ENCODE measurements around the gene NTHL1.

DNA sequence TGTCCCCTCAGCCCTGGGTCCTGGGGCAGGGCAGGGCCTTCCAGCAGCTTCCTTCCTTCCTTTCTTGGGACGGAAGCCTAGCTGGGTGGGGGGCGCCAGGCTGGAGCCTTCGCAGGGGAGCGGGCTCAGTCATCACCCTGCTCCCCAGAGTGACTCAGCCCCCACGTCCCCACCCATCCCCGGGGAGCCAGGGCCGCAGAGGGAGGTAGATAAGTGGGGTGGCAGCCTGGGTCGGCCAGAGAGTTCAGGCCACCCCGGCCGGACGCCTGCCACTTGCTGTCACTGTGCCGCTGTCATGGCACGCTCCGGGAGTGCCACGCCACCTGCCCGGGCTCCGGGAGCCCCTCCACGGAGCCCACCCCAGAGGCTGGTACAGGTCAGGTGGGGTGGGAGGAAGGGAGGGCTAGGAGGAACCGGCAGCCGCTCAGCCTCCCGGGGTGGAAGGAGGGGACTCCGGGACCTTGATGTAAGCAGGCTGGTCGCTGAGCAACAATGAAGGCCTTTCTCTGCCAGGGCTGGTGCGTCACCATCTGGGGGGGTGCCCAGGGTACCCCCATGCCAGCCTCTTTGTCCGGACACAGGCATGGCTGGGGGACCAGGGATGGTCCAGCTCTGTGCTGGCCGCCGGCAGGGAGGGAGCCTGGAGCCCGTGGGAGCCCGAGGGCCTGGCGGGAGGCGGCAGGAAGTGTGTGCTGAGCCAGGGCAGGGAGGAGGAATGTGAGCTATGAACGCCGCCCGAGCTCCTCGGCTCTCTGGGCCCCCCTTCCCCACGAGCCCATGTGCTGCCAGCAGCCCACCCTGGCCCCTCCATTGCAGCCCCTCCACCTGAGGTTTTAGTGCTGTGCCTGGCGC, 14.4 kb downstream of the NTHL1 start:
- no peak for TF ChIP-seq ZNF121 (tag by site-specific recombination; IDR thresholded peaks at IDR 0.05)
- TF ChIP-seq, protein P1, sequence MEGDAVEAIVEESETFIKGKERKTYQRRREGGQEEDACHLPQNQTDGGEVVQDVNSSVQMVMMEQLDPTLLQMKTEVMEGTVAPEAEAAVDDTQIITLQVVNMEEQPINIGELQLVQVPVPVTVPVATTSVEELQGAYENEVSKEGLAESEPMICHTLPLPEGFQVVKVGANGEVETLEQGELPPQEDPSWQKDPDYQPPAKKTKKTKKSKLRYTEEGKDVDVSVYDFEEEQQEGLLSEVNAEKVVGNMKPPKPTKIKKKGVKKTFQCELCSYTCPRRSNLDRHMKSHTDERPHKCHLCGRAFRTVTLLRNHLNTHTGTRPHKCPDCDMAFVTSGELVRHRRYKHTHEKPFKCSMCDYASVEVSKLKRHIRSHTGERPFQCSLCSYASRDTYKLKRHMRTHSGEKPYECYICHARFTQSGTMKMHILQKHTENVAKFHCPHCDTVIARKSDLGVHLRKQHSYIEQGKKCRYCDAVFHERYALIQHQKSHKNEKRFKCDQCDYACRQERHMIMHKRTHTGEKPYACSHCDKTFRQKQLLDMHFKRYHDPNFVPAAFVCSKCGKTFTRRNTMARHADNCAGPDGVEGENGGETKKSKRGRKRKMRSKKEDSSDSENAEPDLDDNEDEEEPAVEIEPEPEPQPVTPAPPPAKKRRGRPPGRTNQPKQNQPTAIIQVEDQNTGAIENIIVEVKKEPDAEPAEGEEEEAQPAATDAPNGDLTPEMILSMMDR (tag by site-specific recombination; IDR thresholded peaks at IDR 0.05): no peak
- TF ChIP-seq TCF7L2 (IDR thresholded peaks at IDR 0.05; ENCODE audit: borderline replicate concordance, low read depth, low read length): no peak
- no peak for TF ChIP-seq SP3 (tag by site-specific recombination; IDR thresholded peaks at IDR 0.05)
- TF ChIP-seq, protein P2, sequence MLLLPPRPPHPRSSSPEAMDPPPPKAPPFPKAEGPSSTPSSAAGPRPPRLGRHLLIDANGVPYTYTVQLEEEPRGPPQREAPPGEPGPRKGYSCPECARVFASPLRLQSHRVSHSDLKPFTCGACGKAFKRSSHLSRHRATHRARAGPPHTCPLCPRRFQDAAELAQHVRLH (tag by site-specific recombination; IDR thresholded peaks at IDR 0.05): no peak
- TF ChIP-seq, protein P3, sequence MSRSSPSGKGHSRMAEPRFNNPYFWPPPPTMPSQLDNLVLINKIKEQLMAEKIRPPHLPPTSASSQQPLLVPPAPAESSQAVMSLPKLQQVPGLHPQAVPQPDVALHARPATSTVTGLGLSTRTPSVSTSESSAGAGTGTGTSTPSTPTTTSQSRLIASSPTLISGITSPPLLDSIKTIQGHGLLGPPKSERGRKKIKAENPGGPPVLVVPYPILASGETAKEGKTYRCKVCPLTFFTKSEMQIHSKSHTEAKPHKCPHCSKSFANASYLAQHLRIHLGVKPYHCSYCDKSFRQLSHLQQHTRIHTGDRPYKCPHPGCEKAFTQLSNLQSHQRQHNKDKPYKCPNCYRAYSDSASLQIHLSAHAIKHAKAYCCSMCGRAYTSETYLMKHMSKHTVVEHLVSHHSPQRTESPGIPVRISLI (tag by site-specific recombination; IDR thresholded peaks at IDR 0.05): no peak
- TF ChIP-seq HOXD13 (CRISPR knock-in tag; IDR thresholded peaks at IDR 0.05; ENCODE audit: borderline replicate concordance): no peak
- TF ChIP-seq, protein P4, sequence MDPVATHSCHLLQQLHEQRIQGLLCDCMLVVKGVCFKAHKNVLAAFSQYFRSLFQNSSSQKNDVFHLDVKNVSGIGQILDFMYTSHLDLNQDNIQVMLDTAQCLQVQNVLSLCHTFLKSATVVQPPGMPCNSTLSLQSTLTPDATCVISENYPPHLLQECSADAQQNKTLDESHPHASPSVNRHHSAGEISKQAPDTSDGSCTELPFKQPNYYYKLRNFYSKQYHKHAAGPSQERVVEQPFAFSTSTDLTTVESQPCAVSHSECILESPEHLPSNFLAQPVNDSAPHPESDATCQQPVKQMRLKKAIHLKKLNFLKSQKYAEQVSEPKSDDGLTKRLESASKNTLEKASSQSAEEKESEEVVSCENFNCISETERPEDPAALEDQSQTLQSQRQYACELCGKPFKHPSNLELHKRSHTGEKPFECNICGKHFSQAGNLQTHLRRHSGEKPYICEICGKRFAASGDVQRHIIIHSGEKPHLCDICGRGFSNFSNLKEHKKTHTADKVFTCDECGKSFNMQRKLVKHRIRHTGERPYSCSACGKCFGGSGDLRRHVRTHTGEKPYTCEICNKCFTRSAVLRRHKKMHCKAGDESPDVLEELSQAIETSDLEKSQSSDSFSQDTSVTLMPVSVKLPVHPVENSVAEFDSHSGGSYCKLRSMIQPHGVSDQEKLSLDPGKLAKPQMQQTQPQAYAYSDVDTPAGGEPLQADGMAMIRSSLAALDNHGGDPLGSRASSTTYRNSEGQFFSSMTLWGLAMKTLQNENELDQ (tag by site-specific recombination; IDR thresholded peaks at IDR 0.05; ENCODE audit: low read depth): no peak
